Peyer's patch (tissue), 4 donors: ENCODE data around the gene SCNM1.

Source experiments
- POLR2A ChIP-seq, 2 donors: fragments of 450-650 bp; IDR thresholded peaks; one replicate each; pipeline ENCODE4 v1.5.1; 2017; ENCODE audit warnings: antibody characterized with exemption in 2 of 2, mild to moderate bottlenecking in 2 of 2, moderate library complexity in 2 of 2
- TF ChIP-seq, protein P1 (sequence below), 6 experiments: fragments of 450-650 bp in 4 of 6; fragments of 200-600 bp in 2 of 6; sonication (generic) in 1 of 6; IDR thresholded peaks; one replicate each; pipeline ENCODE4 v1.5.1; 2017 to 2019; ENCODE audit warnings: antibody characterized with exemption in 6 of 6, mild to moderate bottlenecking in 3 of 6, moderate library complexity in 1 of 6

DNA sequence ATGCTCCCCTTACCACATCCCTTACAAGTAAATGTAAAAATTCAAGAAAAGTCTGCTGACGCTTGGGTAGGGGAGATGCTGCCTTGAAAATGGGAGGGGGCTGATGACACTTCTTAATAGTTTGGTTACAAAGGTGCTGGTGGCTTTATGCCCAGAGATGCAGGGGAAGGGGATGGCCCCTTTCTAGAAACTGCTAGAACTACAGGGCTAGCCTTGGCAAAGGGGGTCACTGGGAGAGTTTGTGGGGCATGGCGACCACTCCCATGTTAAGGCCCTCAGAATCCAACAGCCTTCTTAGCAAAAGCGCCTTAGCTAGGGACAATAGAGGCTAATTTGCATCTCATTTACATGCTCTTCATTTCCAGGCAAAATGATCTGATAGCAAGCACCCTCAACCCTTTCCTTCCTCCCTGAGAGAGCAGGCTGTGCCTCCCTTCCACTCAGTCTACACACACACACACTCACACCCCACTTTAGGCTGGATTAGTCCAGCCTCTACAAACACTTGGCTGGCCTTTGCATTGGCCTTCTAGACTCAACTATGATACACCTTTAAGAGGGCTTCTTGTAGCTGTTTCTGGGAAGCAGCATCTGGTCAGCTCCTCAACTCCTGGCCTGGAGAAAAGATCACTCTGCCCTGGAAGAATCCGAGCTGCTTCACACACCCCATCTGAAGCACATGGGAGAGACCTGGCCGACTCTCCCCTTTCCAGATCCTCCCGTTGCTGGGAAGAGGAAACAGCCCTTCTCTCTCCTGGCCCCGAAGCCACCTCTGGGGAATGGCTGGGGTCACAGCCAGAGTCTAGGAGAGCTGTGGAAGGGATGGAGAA, 21.3 kb upstream of the SCNM1 start:
- TF ChIP-seq, protein P1, sequence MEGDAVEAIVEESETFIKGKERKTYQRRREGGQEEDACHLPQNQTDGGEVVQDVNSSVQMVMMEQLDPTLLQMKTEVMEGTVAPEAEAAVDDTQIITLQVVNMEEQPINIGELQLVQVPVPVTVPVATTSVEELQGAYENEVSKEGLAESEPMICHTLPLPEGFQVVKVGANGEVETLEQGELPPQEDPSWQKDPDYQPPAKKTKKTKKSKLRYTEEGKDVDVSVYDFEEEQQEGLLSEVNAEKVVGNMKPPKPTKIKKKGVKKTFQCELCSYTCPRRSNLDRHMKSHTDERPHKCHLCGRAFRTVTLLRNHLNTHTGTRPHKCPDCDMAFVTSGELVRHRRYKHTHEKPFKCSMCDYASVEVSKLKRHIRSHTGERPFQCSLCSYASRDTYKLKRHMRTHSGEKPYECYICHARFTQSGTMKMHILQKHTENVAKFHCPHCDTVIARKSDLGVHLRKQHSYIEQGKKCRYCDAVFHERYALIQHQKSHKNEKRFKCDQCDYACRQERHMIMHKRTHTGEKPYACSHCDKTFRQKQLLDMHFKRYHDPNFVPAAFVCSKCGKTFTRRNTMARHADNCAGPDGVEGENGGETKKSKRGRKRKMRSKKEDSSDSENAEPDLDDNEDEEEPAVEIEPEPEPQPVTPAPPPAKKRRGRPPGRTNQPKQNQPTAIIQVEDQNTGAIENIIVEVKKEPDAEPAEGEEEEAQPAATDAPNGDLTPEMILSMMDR (IDR thresholded peaks at IDR 0.05) = no peak
- no peak for TF ChIP-seq POLR2A (IDR thresholded peaks at IDR 0.05)
